HFF-Myc (cell line): ENCODE measurements around the gene MAST4.

ENCODE experiments used
- DNase-seq: peaks from one replicate; pipeline ENCODE4 v3.0.0-alpha.2; 2011; ENCODE audit warnings: low read depth; ENCODE audit errors: extremely low read depth
- H3K4me3 ChIP-seq: replicated peaks from 2 replicates; pipeline ENCODE4 v1.5.1; 2011; ENCODE audit warnings: low read depth, mild to moderate bottlenecking, control low read depth, low read length
- TF ChIP-seq, protein P1 (sequence below): IDR thresholded peaks from 2 replicates; pipeline ENCODE4 v1.5.1; 2012; ENCODE audit warnings: mild to moderate bottlenecking, low read depth, low read length, control low read depth; ENCODE audit errors: missing control alignments

MAST4 gene

DNA sequence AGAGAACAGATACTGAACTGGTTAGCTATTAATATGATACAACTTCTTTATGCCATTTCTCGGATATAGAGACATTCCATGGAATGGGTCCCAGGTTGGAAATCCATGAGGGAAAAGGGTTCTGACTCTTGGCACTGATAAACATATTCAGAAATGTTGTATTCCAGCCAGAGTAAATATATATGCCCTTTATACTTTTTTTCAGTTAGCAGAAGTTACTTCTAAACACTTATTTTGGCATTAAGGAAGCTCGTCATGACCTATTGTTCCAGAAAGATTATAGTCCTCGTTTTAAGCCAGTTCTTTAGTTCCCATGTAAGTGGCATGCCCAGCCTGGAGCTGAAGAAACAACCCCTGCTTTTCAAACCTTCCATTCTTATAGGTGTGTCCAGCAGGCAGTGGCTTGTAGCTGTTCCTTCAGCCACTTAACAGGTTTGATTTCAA lies 418.8 kb downstream of the MAST4 start:
- no peak overlapping the region for H3K4me3 ChIP-seq
- TF ChIP-seq, protein P1, sequence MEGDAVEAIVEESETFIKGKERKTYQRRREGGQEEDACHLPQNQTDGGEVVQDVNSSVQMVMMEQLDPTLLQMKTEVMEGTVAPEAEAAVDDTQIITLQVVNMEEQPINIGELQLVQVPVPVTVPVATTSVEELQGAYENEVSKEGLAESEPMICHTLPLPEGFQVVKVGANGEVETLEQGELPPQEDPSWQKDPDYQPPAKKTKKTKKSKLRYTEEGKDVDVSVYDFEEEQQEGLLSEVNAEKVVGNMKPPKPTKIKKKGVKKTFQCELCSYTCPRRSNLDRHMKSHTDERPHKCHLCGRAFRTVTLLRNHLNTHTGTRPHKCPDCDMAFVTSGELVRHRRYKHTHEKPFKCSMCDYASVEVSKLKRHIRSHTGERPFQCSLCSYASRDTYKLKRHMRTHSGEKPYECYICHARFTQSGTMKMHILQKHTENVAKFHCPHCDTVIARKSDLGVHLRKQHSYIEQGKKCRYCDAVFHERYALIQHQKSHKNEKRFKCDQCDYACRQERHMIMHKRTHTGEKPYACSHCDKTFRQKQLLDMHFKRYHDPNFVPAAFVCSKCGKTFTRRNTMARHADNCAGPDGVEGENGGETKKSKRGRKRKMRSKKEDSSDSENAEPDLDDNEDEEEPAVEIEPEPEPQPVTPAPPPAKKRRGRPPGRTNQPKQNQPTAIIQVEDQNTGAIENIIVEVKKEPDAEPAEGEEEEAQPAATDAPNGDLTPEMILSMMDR = no peak
- DNase-seq = no peak

DNA sequence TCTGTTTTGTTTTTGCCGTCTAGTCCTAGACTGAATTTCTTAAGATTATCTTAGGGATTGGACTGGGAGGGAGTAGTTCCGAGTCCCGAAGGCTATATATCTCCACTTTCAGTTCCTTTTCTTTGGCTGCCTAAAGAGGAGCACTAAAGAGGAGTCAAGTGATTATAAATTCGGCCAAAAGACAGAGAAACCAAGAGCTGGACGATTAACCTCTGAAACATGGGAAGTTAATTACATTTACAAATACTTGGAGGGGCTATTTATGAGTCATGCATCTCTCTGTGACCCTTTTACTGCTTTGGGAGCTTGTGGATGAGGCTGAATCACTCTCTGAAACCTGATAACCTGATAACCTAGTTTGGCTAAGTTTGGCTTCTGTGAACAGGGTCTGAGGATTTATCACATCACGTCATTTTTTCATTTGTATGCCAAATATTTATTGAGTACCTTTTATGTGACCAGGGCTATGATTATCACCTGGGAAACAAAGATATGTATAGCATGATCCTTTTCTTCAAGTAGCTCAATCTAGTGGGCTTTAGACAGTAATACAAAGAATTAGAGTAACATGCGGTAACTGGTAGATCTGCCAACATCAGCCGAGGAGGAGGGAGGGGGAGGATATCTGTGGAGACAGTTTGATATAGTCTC lies 419.5 kb downstream of the MAST4 start:
- no peak overlapping the region for H3K4me3 ChIP-seq
- TF ChIP-seq, protein P1 = no peak
- no peak for DNase-seq

DNA sequence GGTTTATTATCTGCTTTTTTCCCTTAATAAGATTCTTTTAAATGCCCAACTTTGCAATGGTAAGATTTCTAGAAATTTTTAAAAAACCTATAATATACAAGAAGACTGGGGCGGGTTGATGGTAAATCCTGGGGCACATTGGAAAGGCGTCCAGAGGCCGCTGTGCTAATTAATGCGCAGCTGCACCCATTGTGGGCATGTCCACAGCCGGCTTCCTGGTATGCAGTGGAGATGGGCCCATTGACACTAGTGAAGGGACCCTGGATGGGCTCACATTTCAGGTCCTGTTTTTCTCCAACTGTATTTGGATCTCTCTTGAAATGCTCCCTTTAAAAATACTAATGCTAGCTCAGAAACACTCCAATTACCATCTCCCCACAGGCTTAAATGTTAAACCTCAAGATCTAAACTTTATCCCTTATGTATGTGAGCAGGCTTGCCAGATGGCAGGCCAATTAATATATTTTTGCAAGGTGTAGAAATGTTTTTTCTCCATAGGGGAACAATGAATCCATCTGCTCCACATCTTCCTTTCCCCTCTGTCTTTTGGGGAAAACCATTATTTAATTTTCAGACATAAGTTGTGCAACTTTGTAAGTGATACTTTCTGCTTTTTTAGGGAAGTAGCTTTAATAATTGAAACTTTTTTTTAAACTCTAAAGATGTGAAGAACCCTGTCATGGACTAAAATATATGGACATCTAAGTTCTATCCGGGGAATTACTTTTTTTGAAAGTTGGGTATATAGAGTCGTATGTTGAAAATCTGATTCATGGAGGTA lies 423.1 kb downstream of the MAST4 start:
- H3K4me3 ChIP-seq = no peak overlapping the region
- no peak for DNase-seq
- TF ChIP-seq, protein P1 = no peak

DNA sequence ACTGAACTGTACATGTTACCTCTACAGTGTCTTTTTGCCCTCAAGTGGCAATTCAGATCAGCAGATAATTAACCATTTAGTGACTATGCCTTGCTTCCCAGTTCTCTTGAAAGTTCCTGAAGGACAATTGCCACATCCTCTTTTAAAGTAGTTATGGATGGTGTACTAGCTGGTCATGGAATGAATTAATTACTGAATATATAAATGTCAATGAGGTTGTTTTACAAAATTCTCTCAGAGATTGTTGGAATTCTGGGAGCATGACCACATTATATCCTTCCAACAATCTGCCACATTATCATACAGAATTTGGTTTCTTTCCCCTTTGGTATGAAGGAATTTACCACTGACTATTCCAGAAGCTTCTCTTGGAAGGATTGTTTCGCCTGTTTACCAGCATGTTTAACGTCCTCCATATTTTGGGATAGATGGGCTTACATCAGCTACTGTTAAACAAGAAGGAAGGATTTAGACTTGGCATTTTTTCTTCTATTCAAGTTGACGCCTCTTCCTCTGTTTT lies 424.0 kb downstream of the MAST4 start:
- no peak for DNase-seq
- TF ChIP-seq, protein P1 = no peak

GRCh38 chr5:67021031-67021430 lies 424.8 kb downstream of the MAST4 start:
- no peak for DNase-seq
- TF ChIP-seq, protein P1 = no peak
- H3K4me3 ChIP-seq = no peak overlapping the region

More for the DNA sequence above, 424.0 kb downstream of the MAST4 start:
- no peak overlapping the region for H3K4me3 ChIP-seq

DNA sequence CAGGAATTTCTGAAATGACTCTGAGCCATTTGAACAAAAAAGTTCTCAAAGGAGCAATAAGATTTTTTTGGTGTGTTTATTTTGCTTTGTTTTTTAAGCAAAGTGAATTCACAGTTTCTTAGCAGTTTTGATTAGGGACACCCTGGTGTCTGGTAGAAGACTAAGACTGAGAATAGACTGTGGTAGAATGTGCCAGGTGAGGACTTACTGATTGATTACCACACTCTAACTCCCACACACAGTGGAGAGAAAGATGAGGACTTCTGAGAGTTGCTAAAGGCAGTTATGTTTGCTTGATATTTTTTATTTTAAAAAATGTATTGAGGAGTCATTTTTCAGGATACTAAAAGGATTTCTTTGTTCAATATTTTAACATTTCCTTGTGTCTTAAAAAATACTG lies 425.3 kb downstream of the MAST4 start:
- no peak for DNase-seq
- TF ChIP-seq, protein P1 = no peak
- no peak overlapping the region for H3K4me3 ChIP-seq
